ENCODE results near the gene PPP1R2C.

DNA sequence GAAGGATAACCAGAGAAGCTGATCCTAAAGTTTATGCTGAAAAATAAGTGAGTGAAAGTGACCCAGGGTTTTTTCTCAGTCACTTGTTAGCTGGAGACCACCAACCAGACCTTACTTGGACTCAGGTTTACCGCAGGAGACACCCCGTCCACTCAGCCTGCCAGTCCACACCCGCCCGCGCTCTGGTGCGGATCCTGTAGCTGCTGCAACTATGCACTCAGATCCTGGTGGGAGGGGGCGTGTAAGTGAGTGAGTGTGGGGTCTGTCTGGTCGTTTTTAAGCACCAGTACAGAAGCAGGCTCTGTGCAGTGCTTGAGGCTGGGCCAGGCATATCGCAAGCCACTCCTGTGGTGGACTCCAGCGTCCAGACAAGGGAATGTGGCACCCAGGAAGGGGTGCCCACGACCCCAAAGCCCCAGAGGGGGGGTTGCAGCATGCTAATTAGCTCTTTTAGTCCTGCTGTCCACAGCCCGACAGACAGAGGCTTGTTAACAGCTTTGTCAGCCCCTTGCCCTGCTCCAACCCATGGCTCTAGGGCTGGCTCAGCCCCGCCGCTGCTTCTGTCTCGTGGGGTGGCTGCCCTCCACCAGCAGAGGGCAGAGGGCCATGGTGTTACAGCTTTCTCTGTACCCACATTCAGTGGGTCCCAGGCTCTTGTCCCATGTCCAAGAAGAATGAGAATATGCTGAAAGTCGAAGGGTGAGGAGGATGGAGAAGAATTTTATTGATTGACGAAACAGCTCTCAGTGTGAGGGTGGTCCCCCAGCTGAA is 40.4 kb upstream of the PPP1R2C start:
- TF ChIP-seq, protein P1, sequence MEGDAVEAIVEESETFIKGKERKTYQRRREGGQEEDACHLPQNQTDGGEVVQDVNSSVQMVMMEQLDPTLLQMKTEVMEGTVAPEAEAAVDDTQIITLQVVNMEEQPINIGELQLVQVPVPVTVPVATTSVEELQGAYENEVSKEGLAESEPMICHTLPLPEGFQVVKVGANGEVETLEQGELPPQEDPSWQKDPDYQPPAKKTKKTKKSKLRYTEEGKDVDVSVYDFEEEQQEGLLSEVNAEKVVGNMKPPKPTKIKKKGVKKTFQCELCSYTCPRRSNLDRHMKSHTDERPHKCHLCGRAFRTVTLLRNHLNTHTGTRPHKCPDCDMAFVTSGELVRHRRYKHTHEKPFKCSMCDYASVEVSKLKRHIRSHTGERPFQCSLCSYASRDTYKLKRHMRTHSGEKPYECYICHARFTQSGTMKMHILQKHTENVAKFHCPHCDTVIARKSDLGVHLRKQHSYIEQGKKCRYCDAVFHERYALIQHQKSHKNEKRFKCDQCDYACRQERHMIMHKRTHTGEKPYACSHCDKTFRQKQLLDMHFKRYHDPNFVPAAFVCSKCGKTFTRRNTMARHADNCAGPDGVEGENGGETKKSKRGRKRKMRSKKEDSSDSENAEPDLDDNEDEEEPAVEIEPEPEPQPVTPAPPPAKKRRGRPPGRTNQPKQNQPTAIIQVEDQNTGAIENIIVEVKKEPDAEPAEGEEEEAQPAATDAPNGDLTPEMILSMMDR (IDR thresholded peaks at IDR 0.05): no peak
- no peak for TF ChIP-seq POLR2A (IDR thresholded peaks at IDR 0.05)

Measured in esophagus squamous epithelium (tissue), 4 donors.